ENCODE results near the gene MNS1. TPM values are rescaled to one million over a fixed set of nuclear protein-coding genes. Genes with fewer than 3 reads are reported as not detected.
A peak's percentile ranks its signal among the peaks of the same experiment; 100 is the strongest.

Gene MNS1
- total and polyA plus RNA-seq, 2 of the 13 experiments (the other 11 are each of a cell fraction or from before 2014, with no cell fraction given), result 0.22 to 1.7 TPM

GRCh38 chr15:56496635-56497034, 31.7 kb upstream of the MNS1 start (continued):
- no peak for TF ChIP-seq ZNF446 (CRISPR knock-in tag; IDR thresholded peaks at IDR 0.05)
- TF ChIP-seq ZNF772 (CRISPR knock-in tag; IDR thresholded peaks at IDR 0.05), result peak; percentile 93; the same call in 1 of the 2 replicates
- TF ChIP-seq MBD4 (IDR thresholded peaks at IDR 0.05; ENCODE audit: borderline replicate concordance, low read length), result no peak
- TF ChIP-seq SMC3 (IDR thresholded peaks at IDR 0.05; ENCODE audit: low read length), result peak; percentile 61; the same call in 1 of the 2 replicates
- TF ChIP-seq SMAD3 (CRISPR knock-in tag; IDR thresholded peaks at IDR 0.05), result no peak
- peak; percentile 56; the same call in 1 of the 2 replicates for TF ChIP-seq RAD21 (CRISPR knock-in tag; IDR thresholded peaks at IDR 0.05)
- no peak for TF ChIP-seq HINFP (CRISPR knock-in tag; IDR thresholded peaks at IDR 0.05; ENCODE audit: low read depth)
- peak; percentile 87 for TF ChIP-seq STAG1 (CRISPR knock-in tag; IDR thresholded peaks at IDR 0.05)
- peak; percentile 21 for TF ChIP-seq TEAD3 (CRISPR knock-in tag; optimal IDR thresholded peaks at IDR 0.05; ENCODE audit: borderline replicate concordance)

DNA sequence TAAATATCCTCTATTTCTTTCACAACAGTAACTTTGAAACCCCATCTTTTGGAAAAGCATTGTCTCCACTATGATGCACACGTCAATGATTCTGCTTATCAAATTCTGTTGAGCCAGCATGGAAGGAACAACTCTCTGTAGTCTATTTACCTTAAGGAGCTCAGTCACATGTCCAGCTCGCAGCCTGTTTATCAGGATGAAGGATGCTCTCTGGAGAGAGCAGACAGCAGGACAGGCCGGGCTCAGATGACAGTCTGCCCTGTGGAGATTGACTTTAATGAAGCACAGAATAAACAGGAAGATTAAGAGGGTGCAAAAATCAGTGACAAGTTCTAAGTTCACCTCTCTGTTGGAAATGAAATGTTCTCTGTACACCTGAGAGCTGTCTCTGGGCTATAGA, 30.6 kb upstream of the MNS1 start:
- H4K20me1 ChIP-seq (ENCODE audit: insufficient read depth, low read length), result no peaks in the 10 kb centered on the region
- in situ Hi-C loops (cut with HindIII; ENCODE audit: extremely low pct_ligation_motif_present, low pct_unique_long_range_greater_than_20kb) (loop anchor here (10.0 to 25.0 kb wide), 4 partner anchors 369 to 1042 kb away; no protein-coding TSS in a partner anchor), intact Hi-C loops (cut with micrococcal nuclease; ENCODE audit: unreplicated experiment) (loop anchor here (5.0 to 10.0 kb wide), 4 partner anchors 239 to 719 kb away; partner anchors contain the start of gene ZNF280D)
- TF ChIP-seq SALL2 (CRISPR knock-in tag; IDR thresholded peaks at IDR 0.05) (no peak), GLI4 (CRISPR knock-in tag; IDR thresholded peaks at IDR 0.05; ENCODE audit: borderline replicate concordance) (no peak), ZNF317 (CRISPR knock-in tag; IDR thresholded peaks at IDR 0.05) (no peak), TAF15 (IDR thresholded peaks at IDR 0.05; ENCODE audit: low read depth, low read length, poor library complexity, severe bottlenecking) (no peak), NFIC (IDR thresholded peaks at IDR 0.05; ENCODE audit: low read length) (no peak), NR2F6 (IDR thresholded peaks at IDR 0.05) (no peak), NR2F6 (CRISPR knock-in tag; IDR thresholded peaks at IDR 0.05) (no peak), RBM39 (IDR thresholded peaks at IDR 0.05; ENCODE audit: low read depth, low read length, poor library complexity, severe bottlenecking) (no peak), JUNB (CRISPR knock-in tag; IDR thresholded peaks at IDR 0.05; ENCODE audit: borderline replicate concordance) (no peak)
- ChIA-PET CTCF (ENCODE audit: low intra/inter-chr PET ratio, low total read pairs) (no interaction called here), POLR2A (no interaction called here)
- no peaks in the 10 kb centered on the region for H3K79me2 ChIP-seq (ENCODE audit: insufficient read depth, low read length)
- 2% methylated on average over 3 of the region's 3 CpGs for WGBS (ENCODE audit: low lambda C conversion rate)
- H3K27me3 ChIP-seq (ENCODE audit: control insufficient read depth in 1 of 2, insufficient read depth in 2 of 2, low read length in 2 of 2), result no peaks in the 10 kb centered on the region
- H2AFZ ChIP-seq (ENCODE audit: low read length), result no peak overlapping the region
- no peak overlapping the region for H3K27ac ChIP-seq (ENCODE audit: extremely low read length, insufficient read depth, low read length)
- DNase-seq (ENCODE audit: low spot score) (no peak), FAIRE-seq (no peak), ATAC-seq (no peak)
- peaks cover 8% of the 10 kb centered on the region for H3K4me1 ChIP-seq (ENCODE audit: insufficient read depth, low read length)
- H3K9me3 ChIP-seq (ENCODE audit: low read length), result no peaks in the 10 kb centered on the region
- no peak overlapping the region for H3K9ac ChIP-seq (ENCODE audit: insufficient read depth, low read depth, low read length)
- H3K4me3 ChIP-seq (replicated peaks in 1 of 3; ENCODE audit: insufficient read depth in 1 of 3, low read depth in 2 of 3, low read length in 3 of 3), result no peak overlapping the region
- no peaks in the 10 kb centered on the region for H3K36me3 ChIP-seq (replicated peaks in 1 of 2; ENCODE audit: control insufficient read depth in 1 of 2, insufficient read depth in 2 of 2, low read length in 2 of 2)
- BruUV-seq (replicated peaks), result no TSS peak
- H3K4me2 ChIP-seq (ENCODE audit: low read depth, low read length), result no peak overlapping the region
